COR-L47 (cell line): Measurements from ENCODE around the gene PNKD.
A peak's percentile ranks its signal among the peaks of the same experiment; 100 is the strongest.

Source experiments
- DNase-seq: peaks from one replicate; lab custom pipeline; 2025; lab: John Stamatoyannopoulos, UW

Gene PNKD, protein sequence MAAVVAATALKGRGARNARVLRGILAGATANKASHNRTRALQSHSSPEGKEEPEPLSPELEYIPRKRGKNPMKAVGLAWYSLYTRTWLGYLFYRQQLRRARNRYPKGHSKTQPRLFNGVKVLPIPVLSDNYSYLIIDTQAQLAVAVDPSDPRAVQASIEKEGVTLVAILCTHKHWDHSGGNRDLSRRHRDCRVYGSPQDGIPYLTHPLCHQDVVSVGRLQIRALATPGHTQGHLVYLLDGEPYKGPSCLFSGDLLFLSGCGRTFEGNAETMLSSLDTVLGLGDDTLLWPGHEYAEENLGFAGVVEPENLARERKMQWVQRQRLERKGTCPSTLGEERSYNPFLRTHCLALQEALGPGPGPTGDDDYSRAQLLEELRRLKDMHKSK

DNA sequence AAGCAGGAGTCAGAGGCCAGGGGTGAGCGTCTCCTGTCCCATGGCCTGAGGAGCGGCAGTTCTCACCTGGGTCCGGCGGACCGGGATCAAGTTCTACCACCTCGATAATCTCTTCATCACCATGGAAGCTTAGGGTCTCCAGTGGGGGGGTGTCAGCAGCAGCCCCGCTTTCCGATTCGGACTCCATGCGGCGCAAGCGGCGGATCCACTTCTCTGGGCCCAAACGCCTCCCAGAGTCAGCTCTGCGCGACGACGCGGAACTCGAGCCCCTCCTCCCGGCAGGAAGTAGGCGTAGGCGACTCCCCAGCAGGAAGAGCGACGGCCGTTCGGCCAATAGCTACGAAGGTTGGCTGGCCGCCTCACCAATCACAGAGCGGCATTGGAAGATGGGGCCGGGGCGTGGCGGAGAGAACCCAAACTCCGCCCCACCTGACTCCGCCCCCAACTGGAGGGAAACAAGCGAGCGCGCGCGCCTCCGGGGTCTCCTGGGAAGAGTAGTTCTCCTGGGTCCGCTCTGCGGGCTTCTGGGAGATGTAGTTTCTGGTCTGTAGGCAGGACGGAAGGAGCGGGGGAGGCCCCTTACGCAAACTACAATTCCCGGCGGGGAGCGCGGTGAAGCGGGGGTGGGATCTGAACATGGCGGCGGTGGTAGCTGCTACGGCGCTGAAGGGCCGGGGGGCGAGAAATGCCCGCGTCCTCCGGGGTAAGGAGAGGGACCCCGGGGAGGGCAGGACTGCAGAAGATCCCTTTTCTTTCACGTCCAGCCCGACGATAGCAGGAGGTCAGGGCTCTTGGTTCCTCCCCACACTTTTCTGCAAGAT, at the start of gene PNKD, which contains the start of gene AAMP:
Gene PNKD, plus strand, starts transcription at position 620 of the 821 bp plus-strand sequence. Its CDS starts 17 bp downstream, at position 637.
Gene AAMP, minus strand, starts transcription at position 238 of the 821 bp plus-strand sequence. Its CDS starts 51 bp downstream, at position 187.
- peak; percentile 99 for DNase-seq

DNA sequence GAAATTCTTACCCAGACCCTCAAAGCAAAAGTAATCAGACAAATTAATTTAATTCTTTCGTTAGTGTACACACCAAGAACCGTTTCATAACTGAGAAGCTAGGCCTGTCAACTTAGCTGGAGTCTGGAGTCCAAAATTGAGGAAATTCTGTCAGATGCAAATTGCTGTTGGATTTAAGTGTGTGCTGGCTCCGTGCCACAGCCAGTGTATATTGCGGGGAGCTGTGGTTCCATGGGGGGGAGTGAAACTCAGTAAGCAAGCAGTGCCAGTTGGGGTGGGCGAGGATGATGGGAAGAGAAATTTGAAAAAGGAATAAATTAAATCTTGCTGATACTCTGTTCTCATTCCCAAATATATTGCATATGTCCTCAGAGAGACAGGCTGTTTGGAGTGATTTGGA, 49.3 kb upstream of the PNKD start:
- DNase-seq, result no peak

DNA sequence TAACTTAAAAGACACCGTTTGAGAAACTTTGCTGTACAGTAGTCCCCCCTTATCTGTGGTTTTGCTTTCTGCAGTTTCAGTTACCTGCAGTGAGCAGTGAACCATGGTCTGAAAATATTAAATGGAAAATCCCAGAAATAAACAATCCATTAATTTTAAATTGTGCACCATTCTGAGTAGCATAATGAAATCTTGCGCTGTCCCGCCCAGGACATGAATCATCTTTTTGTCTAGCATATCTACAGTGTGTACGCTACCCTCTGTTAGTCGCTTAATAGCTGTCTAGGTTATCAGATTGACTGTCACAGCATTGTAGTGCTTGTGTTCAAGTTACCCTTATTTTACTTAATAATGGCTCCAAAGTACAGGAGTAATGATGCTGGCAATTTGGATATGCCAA, 47.3 kb upstream of the PNKD start:
- no peak for DNase-seq

DNA sequence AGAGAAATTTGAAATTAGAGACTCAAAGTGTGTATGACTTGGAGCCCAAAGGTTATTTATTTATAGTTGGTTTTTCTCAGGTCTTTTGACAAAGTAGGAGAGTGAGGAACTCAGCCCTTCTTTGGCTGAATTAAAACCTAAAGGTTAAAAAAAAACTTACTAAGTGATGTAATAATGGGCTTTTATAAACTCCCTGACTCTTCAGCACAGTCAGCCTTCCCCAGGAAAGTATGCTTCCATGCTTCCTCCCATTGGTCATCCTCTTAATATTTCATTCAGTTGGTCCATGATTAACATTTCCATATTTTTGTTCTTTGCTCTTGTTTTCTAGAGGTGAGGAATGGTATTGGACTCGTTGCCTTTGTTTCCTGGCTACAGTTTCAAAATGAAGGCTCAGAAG, 46.1 kb upstream of the PNKD start:
- DNase-seq, result no peak

DNA sequence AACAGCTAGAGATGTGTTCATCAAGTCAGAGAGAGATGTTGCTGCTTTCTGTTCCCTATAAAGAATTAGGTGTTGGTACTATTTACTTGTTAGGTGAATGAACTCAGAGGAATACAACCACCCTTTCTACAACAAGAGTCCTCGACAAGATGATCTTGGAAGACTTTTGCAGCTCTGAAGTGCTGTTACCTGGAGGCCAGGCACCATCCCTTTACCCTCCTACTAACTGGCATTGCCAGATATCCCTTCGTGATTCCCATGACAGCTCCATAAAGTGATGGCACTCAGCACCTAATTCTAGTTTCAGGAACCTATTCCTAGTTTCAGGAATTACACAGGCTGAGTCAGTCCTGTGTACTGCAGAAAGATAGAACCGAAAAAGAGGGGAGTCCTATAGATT, 43.4 kb upstream of the PNKD start:
- no peak for DNase-seq

DNA sequence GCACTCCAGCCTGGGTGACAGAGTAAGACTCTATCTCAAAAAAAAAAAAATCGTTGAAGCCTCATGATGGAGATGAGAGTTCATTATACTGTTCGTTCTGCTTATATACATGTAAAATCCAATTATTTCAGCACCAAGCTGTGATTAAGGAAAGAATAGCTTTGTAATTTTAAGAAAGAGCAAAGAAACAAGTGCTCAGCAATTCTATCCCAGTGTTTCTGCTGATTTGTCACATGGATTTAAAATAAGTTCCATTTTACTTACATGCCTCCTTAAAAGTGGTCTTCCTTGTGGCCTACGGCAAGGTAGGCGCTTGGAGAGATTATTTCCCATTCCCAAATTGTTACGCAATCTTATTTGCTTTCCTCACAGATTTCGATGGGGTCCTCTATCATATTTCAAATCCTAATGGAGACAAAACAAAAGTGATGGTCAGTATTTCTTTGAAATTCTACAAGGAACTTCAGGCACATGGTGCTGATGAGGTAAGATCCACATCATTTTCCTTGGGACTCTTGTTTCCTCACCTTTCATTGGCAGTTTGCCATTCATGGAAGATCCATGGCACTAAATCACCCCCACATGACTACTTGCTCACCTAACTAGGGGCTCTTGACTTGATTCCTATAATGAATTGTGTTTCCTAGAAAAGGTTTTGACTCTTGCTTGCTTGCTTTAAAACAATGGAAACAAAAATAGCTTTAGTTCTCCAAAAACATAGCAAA, 41.8 kb upstream of the PNKD start:
- DNase-seq, result no peak

DNA sequence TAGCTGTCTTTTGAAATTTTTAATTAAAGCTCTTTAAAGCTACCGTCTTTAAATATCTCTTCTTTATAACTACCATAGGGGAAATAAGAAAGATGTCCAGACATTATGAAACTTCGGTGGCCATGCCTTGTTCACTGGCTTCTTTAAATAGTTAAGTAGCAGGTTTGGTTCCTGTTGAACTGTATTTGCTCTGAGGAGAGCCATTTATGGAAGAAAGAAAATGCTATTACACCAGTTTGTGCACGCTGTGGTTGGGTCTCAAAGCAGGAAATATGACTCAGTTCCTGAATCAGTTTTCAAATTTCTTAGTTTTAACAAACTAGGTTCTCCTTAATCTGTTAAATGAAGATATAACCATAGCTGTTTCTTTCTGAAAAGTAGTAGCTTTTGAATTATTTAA, 41.1 kb upstream of the PNKD start:
- no peak for DNase-seq

DNA sequence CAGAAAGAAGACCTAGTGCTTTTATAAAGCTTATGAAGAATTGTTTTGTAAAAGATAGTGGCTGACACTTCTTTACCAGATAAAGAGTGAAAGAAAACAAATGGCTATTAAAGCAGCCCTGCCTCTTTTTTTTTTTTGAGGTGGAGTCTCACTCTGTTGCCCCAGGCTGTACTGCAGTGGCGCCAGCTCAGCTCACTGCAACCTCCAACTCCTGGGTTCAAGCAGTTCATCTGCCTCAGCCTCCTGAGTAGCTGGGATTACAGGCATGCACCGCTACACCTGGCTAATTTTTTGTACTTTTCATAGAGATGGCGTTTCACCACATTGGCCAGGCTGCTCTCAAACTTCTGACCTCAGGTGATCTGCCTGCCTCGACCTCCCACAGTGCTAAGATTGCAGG, 40.5 kb upstream of the PNKD start:
- DNase-seq, result no peak

DNA sequence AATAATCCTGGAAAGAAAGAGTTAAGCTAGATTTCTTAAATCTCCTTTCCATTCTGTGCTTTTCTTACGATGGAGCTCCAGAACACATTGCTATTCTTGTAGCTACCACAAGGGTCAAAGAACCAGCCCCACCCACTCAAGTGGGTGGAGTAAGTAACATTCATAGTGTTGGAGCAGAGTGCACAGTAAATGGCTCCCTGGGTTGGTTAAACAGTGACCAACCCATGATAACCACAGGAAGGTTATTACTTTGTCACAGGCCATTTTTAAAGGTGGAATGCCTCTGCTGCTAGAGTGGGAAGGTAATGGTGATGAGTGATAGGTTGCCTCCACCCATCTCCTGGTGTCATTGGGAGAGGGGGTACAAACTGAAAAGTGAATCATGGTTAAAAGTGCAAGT, 39.4 kb upstream of the PNKD start:
- no peak for DNase-seq

DNA sequence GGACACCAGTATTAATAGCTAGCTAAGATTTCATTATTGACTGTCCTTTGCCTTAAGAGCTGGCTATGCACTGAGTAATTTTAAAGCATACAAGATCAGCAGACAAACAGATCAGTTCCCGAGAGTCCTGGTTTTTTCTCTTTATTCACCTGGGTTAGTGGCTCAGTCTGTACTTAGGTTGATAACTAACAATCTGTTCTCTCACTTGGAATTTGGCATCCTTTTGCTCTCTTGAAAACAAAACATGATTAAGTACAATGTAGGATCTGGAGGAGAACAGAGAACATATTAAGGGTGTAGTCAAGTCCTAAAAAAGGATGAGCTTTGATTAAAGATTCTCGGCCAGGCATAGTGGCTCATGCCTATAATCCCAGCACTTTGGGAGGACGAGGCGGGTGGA, 36.8 kb upstream of the PNKD start:
- DNase-seq, result no peak

DNA sequence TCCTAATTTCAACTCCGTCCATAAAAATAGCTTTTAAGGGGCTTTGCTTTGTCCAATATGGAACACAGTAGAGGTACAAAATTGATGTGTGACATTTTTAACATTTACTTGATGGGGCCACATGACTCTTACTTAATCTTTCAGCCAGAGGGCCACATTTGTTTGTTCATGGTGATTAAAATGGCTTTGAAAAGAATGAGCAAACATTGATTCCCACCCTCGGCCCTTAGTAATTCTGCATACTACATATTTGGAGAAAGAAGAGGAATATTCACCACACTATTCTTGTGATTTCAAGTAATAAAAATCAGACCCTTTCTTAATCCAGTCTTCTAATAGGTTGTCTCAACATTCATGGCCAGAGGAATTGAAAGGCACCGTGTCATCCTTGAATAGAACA, 35.8 kb upstream of the PNKD start:
- DNase-seq, result no peak

DNA sequence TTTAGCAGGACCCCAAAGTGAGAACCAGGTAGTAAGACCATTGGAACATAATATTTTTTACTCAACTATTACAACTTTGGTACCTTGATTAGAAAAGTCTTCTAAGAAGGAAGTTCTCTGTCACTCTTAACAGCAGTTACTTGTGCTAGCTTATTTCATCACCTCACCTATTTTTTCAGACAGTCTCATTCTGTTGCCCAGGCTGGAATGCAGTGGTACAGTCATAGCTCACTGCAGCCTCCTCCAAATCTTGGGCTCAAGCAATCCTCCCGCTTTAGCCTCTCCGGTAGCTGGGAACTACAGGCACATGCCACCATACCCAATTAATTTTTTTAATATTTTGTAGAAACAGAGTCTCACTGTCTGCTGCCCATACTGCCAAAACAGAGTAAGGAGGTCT, 35.3 kb upstream of the PNKD start:
- no peak for DNase-seq

DNA sequence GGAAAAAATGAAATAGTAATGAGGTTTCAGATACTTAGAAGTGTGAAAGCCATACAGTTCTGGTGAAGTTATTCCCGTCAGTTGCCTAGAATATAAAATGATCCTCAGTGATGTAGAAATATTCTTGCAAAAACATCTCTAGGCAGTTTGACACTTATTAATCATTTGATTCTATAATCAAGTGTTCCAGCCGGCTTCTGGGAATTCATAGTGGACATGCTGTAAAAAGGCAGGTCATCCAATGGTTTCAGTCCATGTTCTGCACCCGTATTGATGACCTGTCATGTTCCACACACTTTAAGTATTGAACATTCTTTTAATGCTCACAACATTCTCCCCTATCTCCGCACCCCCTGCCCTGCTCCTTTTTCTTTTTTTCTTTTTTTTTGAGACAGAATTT, 33.5 kb upstream of the PNKD start:
- DNase-seq, result no peak

DNA sequence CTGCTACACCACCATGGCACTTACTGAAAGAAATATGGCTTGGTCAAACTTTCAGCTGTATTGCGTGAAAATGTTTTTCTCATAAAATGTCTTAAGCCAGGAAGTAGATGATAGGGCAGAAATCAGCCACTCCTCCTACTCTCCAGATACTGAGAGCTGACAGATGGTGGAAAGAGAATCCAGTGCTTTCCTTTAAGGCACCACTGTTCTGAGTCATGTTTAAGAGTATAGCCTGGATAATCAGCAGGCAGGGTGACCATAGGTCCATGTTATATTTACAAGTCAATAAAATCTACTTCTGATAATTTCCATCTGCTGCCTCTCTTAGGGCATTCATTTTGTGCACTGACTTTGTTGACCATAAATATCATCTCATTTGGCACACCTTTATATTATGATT, 31.4 kb upstream of the PNKD start:
- DNase-seq, result no peak

DNA sequence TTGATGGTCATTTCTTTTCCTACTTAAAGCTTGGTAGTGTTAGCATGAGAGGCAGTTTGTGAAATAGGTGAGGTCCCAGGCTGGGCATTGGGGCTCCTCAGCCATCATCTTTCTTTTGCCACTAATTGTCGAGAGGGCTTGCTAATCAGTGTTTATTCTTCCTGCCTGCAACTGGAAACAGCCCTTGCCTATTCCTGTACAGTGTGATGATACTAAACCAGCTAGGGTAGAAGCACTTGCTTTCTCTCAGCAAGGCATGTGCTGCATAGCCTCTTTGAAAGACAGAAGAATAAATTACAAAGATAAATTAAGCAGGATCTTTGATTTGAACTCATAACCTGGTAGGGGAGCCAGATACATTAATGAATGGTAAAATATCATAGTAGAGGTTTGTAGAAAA, 26.1 kb upstream of the PNKD start:
- DNase-seq, result no peak

DNA sequence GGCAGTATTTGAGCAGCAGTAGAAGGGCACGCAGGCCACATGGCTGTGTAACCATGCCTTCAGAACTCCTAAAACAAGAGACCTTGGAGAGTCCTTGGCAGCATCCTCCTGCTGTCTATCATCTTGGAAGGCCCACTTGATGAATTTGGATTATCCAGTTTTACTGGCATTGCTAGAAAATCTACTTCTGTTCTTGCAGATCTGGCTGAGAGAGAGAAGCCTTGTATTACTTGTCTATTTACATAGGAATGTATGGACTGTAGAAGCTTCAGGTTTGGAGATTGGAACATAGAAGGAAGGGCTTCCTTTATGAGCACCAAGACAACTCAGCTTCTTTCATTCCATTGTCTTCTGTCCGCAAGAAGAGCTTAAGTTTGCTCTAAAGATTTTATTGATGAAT, 25.7 kb upstream of the PNKD start:
- DNase-seq, result no peak

DNA sequence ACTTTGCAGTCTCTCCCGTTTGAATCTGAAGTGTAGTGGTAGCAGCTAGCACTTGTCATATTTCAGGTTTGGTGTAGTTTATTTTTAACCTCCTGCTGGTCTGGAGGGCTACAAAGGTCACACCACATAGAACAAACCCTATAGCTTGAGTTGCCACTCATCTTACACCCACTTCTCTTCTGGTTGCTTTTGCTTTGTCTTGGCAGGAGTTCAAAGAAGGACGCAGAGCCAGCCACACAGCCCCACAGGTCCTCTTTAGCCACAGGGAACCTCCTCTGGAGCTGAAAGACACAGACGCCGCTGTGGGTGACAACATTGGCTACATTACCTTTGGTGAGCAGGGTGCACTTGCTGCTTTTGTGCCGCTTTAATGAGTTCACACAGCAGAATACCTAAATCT, 25.1 kb upstream of the PNKD start:
- no peak for DNase-seq

DNA sequence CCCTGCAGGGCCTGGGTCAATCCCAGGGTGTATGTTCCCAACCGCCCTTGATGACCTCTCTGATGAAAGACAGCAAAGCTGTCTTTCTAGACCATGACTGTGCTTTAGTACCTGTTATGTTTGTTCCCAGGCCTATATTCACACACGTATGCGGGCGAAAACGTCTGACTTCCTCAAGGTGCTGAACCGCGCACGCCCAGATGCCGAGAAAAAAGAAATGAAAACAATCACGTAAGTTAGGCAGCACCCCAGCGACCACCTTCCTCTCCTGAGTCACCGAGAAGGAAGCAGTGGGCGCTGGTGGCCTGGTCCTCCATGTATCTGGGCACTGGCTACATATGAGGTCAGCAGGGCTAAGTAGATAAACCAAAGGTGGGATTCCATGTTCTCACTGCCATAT, 20.6 kb upstream of the PNKD start:
- DNase-seq, result no peak

DNA sequence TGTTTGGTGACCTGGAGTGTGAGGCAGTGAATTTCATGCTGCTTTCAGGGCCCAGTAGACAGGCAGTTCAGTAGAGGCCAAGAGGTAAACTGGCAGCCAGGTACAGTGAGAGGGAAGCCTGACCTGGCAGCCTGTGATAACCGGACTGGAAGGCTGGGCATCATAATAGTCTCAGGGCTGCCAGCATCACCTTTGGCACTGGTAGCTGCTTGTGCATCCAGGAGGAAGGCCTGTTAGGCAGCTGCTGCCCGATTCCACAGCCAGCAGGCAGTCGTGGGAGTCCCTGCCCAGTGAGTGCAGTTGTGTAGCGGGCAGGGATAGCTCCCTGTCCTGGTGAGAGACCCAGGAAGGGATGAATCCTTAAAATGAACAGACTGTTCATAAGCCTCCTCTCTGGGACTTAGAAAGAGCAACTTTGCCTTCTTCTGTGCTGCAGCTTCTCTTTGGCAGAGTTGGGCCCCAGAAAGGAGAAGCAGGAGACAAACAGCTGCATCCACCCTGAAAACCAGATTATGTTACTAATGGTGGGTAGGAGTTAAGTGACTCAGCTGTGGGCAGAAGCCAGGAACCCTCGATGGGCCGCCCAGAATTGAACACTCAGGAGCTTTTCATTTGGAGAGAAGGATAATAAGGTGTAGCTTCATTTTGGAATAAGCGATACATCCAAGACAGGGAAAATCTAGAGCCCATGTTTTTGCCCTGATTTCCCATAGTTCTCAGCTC, 17.6 kb upstream of the PNKD start:
- no peak for DNase-seq

DNA sequence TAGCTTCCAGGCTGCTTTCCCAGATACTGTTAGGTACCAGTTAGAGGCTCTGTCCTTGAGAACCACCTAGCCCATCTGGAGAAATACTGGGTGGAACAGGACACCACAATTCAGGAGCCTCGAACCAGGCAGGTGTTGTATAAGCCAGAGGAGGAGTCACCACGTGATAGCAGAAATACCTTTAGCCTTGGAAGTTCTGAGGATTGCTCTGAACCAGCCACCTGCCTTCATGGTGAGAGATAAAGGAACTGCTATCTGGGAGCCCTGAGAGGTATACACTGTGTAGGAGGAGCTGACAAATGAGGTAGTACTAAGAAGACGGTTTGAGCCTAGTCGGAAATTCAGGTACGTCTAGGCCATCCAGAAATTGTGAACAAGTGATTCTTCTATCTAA, 17.1 kb upstream of the PNKD start:
- DNase-seq, result no peak

DNA sequence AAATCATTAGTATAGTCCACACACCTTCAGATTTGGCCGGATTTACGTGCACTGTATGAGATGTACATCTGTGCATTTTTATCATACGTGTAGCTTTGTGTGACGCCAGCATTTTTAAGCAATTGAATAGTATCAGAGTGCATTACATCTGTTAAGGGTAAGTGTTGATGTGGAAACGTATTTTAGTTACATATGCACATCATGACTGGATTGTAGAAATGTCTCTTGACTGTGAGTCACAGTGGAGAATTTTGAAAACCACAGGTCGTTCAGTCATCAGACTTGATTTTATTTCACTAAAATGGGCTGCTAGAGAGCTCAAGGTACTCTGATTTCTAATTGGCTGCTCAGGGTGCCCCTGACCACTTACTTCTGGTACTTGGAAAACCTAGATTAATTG, 14.9 kb upstream of the PNKD start:
- no peak for DNase-seq
